Placental pericyte (primary cell): ENCODE measurements around the gene PPA1. TPM values are rescaled to one million over a fixed set of nuclear protein-coding genes. Genes with fewer than 3 reads are reported as not detected.

Experiments used
- small RNA-seq: library from RNA; depleted of rRNA; stranded (forward); fragments of <200 nt; gene quantifications from one replicate; pipeline ENCODE3, GENCODE V24; 2012; ENCODE audit warnings: low replicate concordance
- total RNA-seq: library from RNA; depleted of rRNA; stranded (reverse); fragments of >200 nt; gene quantifications from 2 replicates; pipeline ENCODE4 v1.2.3, GENCODE V29; 2012

PPA1 gene
- total RNA-seq, result 139 and 256 TPM in 2 replicates

GRCh38 chr10:70233109-70233938 lies at the start of gene PPA1:
TSS of gene PPA1 (minus strand) at chr10:70233429. CDS start at chr10:70233327, 102 bp downstream.

Small RNA genes lying within 50 kb of the gene (small RNA-seq; reads per million reads assigned to genes)
- gene RPS25P9, result not detected

Other genes starting within 250 kb of the PPA1 start
- gene MACROH2A2, start 180.6 kb downstream of the PPA1 start, total RNA-seq, result 1.3 and 2.0 TPM in 2 replicates
- 5.2 and 17.1 TPM in 2 replicates for gene AIFM2, start 100.6 kb downstream of the PPA1 start, total RNA-seq
- 5.0 and 7.3 TPM in 2 replicates for gene TYSND1, start 86.7 kb downstream of the PPA1 start, total RNA-seq
- gene SAR1A, start 62.9 kb downstream of the PPA1 start, total RNA-seq, result 158 and 183 TPM in 2 replicates
- gene NPFFR1, start 50.6 kb upstream of the PPA1 start, total RNA-seq, result not detected in 2 replicates
- gene LRRC20, start 149.2 kb upstream of the PPA1 start, total RNA-seq, result 6.7 and 7.7 TPM in 2 replicates
- gene EIF4EBP2, start 170.7 kb upstream of the PPA1 start, total RNA-seq, result 44.6 and 62.9 TPM in 2 replicates
- gene NODAL, start 208.3 kb upstream of the PPA1 start, total RNA-seq, result not detected in 2 replicates
- gene PALD1, start 245.3 kb upstream of the PPA1 start, total RNA-seq, result under 0.01 and 0.29 TPM in 2 replicates